ENCODE data around the gene PLEKHH1. TPM values are rescaled to one million over a fixed set of nuclear protein-coding genes. Genes with fewer than 3 reads are reported as not detected.

Gene PLEKHH1
- total and polyA plus RNA-seq, 2 experiments from 2014 or later: 14.7 to 33.9 TPM

- H3K79me2 ChIP-seq (replicated peaks; ENCODE audit: insufficient read depth): no peaks in the 10 kb centered on the region
- no peak overlapping the region for H3K4me3 ChIP-seq
- H2AFZ ChIP-seq: no peak overlapping the region
- H3K27ac ChIP-seq (ENCODE audit: low read depth): no peak overlapping the region
- DNase-seq (ENCODE audit: low spot score) (no peak), ATAC-seq (no peak)
- H3K9me2 ChIP-seq (ENCODE audit: insufficient read depth): no peaks in the 10 kb centered on the region
- H3K4me3 Mint-ChIP-seq: no peak overlapping the region
- no peaks in the 10 kb centered on the region; the same call in 2 of the 3 replicates for H3K9me3 Mint-ChIP-seq
- peaks cover 10% of the 10 kb centered on the region for H3K4me1 Mint-ChIP-seq
- H3F3A ChIP-seq (replicated peaks; ENCODE audit: low read depth): no peaks in the 10 kb centered on the region
- H3K27me3 Mint-ChIP-seq (ENCODE audit: insufficient read depth, low read depth, poor library complexity): peaks cover 6% of the 10 kb centered on the region
- H3K36me3 ChIP-seq (ENCODE audit: insufficient read depth): 0 out of 2 replicates have a peak, but pooled peaks cover 6% of the 10 kb centered on the region
- H4K20me1 ChIP-seq (replicated peaks; ENCODE audit: insufficient read depth): no peaks in the 10 kb centered on the region
- no peak overlapping the region for H3K4me2 ChIP-seq
- no peak overlapping the region for H3K27ac Mint-ChIP-seq
- TF ChIP-seq ZNF462 (CRISPR knock-in tag; IDR thresholded peaks at IDR 0.05): no peak
- no peak for TF ChIP-seq EZH2phosphoT487 (IDR thresholded peaks at IDR 0.05; ENCODE audit: unreplicated experiment)
- TF ChIP-seq STAT1 (IDR thresholded peaks at IDR 0.05; ENCODE audit: unreplicated experiment): no peak
- TF ChIP-seq ZNF331 (CRISPR knock-in tag; IDR thresholded peaks at IDR 0.05; ENCODE audit: low read depth): no peak
- no peak for TF ChIP-seq REST (IDR thresholded peaks at IDR 0.05; ENCODE audit: unreplicated experiment)
- no peak for TF ChIP-seq NANOG (IDR thresholded peaks at IDR 0.05; ENCODE audit: borderline replicate concordance)
- no peak for TF ChIP-seq CREB1 (CRISPR knock-in tag; IDR thresholded peaks at IDR 0.05; ENCODE audit: low read depth)
- no peak for TF ChIP-seq POLR2AphosphoS5 (IDR thresholded peaks at IDR 0.05; ENCODE audit: low read depth)
- TF ChIP-seq CTCF (conservative IDR thresholded peaks at IDR 0.05; ENCODE audit: low read depth in 2 of 2): no peak
- TF ChIP-seq JUNB (IDR thresholded peaks at IDR 0.05; ENCODE audit: unreplicated experiment): no peak
- no peak for TF ChIP-seq EZH2 (IDR thresholded peaks at IDR 0.05; ENCODE audit: low read depth, unreplicated experiment)
- no peak for TF ChIP-seq ETS1 (IDR thresholded peaks at IDR 0.05)
- no peaks in the 10 kb centered on the region for H3K27me3 ChIP-seq (ENCODE audit: insufficient read depth)
- peaks cover 25% of the 10 kb centered on the region for H3K36me3 Mint-ChIP-seq (ENCODE audit: low read depth)
- H3K4me1 ChIP-seq (ENCODE audit: insufficient read depth): no peaks in the 10 kb centered on the region
These were observed 29.7 kb downstream of the PLEKHH1 start for GRCh38 chr14:67562776-67563150.

All from GM23338 (cell line).